Naive thymus-derived CD8-positive, alpha-beta T cell (primary cell): ENCODE results near the gene CTDNEP1. TPM values are rescaled to one million over a fixed set of nuclear protein-coding genes. Genes with fewer than 3 reads are reported as not detected.

Source experiments
- ATAC-seq, 2 donors: fragments of 150-1000 bp; cut with Tn5 transposase in 1 of 2; sonication (Bioruptor Pico), chemical (Tn5 transposase) in 1 of 2; 1 replicate in 1 of 2; 2 replicates in 1 of 2; pipeline ENCODE4 v1.10.0; 2021; ENCODE audit warnings: mild to moderate bottlenecking in 2 of 2, moderate library complexity in 2 of 2
- POLR2A ChIA-PET: fragments of 350-600 bp; sonication (Branson Sonifier 250); formaldehyde crosslinking; loops from one replicate; lab custom pipeline; 2021; ENCODE audit warnings: antibody characterized with exemption; lab: Charles Lee
- DNase-seq, 10 donors: peaks; one replicate each; pipeline versions ENCODE4 v3.0.0 to v3.0.0-alpha.2; 2020 to 2022
- H3K27ac Mint-ChIP-seq, 10 donors: one replicate each; pipeline ENCODE4 v1.8.0; 2020 to 2022; ENCODE audit warnings: mild to moderate bottlenecking in 10 of 10, mixed read lengths in 10 of 10, moderate library complexity in 4 of 10, inconsistent platforms in 1 of 10
- H3K27me3 Mint-ChIP-seq, 5 donors: one replicate each; pipeline ENCODE4 v1.8.0; 2021 to 2022; ENCODE audit warnings: mixed read lengths in 5 of 5
- H3K36me3 Mint-ChIP-seq, 3 donors: one replicate each; pipeline ENCODE4 v1.8.0; 2020 to 2022; ENCODE audit warnings: mixed read lengths in 3 of 3, mild to moderate bottlenecking in 2 of 3, inconsistent platforms in 1 of 3
- H3K4me1 Mint-ChIP-seq, 4 donors: one replicate each; pipeline ENCODE4 v1.8.0; 2021 to 2022; ENCODE audit warnings: mixed read lengths in 4 of 4
- H3K4me3 Mint-ChIP-seq, 10 donors: one replicate each; pipeline ENCODE4 v1.8.0; 2020 to 2022; ENCODE audit warnings: mild to moderate bottlenecking in 10 of 10, mixed read lengths in 10 of 10, moderate library complexity in 6 of 10, inconsistent platforms in 1 of 10
- H3K9me3 Mint-ChIP-seq, 9 donors: one replicate each; pipeline ENCODE4 v1.8.0; 2020 to 2022; ENCODE audit warnings: mixed read lengths in 9 of 9, mild to moderate bottlenecking in 3 of 9, inconsistent platforms in 1 of 9, moderate library complexity in 1 of 9
- polyA plus RNA-seq, 3 donors: library from polyadenylated mRNA; unstranded; fragments of 300-500 nt; fragmentation: Illumina TruSeq; gene quantifications; one replicate each; pipeline ENCODE4 v1.2.3, GENCODE V29; 2021
- total RNA-seq, 8 experiments: library from RNA in 2 of 8; stranded (reverse) in 2 of 8; gene quantifications; one replicate each; pipeline ENCODE4 v1.2.3 and lab custom pipeline; 2021 to 2026

Gene CTDNEP1
- total and polyA plus RNA-seq, 5 experiments from 2014 or later, result 33.6 to 142 (median 42.3) TPM

DNA sequence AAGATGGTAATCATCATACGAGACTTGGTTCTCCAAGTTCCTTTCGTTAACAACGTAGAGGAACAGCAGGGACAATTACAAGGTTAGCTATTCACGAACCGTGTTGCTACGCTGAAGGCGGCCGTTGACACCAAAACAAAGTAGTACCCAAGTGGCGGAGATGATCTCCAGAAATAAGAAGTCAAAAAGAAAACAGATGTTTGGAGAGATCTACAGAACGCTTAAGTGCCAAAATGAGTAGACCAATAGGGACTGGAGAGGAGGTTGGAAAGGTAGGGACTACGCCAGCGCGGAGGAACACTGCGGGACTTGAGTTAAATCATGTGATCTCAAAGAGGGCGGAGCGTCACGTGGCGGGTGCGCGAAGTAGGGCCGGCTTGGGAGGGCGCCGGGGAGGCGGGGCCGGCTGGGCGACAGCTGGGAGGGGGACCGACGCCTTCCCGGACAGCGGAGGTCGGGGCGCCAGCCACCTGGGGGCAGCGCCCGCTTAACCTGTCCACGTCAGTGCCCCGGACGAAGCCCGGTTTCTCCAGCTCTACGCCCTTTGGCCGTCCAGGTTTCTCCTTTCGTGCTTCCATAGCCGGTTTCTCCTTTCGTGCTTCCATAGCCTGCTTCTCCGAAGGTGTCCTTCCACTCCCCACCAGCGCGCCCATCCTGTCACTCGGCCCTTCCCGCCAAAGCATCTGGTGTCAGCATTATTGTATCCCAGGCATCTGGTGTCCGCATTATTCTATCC is 8.6 kb downstream of the CTDNEP1 start:
- H3K27ac Mint-ChIP-seq, result peak overlapping the region; percentile 97 to 100 (median 99)
- H3K36me3 Mint-ChIP-seq, result peaks cover 0 to 46% (median 4%) of the 10 kb centered on the region in 3 donors
- POLR2A ChIA-PET, result interaction anchor here (0.6 to 18.2 kb wide), 17 partner anchors 7 to 925 kb away, joined by 3 to 371 read pairs (median 4); partner anchors contain the start of genes ACADVL, ACAP1, CTDNEP1 and DLG4
- peak; percentile 89 to 99 (median 92) for DNase-seq
- peaks cover 0 to 2% (median 0%) of the 10 kb centered on the region in 9 donors for H3K9me3 Mint-ChIP-seq
- peak overlapping the region; percentile 83 to 100 (median 97) for H3K4me3 Mint-ChIP-seq
- H3K4me1 Mint-ChIP-seq, result peaks cover 28 to 51% (median 41%) of the 10 kb centered on the region in 4 donors
- ATAC-seq, result peak; percentile 37 to 51
- peaks cover 0 to 3% (median 0%) of the 10 kb centered on the region in 5 donors for H3K27me3 Mint-ChIP-seq

DNA sequence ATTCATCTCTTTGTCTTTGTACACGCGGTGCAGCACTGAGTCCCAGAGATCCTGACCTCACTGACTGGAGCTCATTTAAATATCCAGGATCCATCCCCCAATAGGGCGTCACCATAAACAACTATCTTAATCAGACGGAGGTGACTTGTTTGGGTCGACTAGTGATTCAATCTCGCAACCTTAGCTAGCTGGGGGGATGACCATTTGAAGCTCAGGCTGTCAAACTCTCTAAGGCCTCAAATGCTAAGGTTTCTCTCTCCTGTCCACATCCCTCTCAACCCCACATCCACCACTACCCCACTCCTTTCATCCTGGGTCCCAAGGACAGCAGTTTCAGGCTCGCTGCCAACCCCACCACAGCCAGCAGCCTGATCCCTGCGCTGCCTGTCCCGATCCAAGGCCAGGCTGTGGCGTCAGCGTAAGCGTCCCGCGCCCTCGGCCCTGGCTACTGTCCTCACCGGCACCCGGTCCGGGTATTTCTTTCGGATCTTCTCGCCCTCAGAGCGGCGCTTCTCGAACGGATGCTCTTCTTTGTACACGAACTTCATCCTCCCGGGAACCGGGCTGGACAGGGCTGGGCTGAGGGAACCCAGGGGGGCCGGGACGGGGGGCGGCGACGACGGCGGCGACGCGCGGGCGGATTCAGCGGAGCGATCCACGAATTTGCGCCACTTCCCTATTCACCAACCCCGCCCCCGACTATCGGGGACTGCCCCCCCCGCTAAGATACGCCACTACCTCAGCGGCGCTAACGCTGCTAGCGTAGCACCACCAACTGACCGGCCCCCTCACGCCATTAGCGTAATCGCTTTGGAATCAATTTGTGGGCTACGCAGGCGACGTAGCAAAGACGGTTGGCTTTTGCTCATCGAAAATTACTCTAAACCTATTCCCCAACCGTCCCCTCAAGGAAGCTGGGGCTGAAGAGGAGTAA is 9.5 kb downstream of the CTDNEP1 start, which contains the start of gene GABARAP:
TSS of gene GABARAP (minus strand) at position 667 of the 934 bp plus-strand sequence. CDS start at position 548, 119 bp downstream.
- Mint-ChIP-seq H3K27ac (peak within 1 kb of the TSS; percentile 97 to 100 (median 99)), H3K4me1 (peaks cover 31 to 59% (median 44%) of the 10 kb centered on the region in 4 donors), H3K36me3 (peaks cover 0 to 49% (median 4%) of the 10 kb centered on the region in 3 donors), H3K9me3 (peaks cover 0 to 2% (median 0%) of the 10 kb centered on the region in 9 donors), H3K27me3 (peaks cover 0 to 3% (median 0%) of the 10 kb centered on the region in 5 donors), H3K4me3 (peak within 1 kb of the TSS; percentile 83 to 100 (median 97))
- peak; percentile 16 to 29 for ATAC-seq
- POLR2A ChIA-PET, result interaction anchor here (0.6 to 18.2 kb wide), 22 partner anchors 7 to 926 kb away, joined by 3 to 371 read pairs (median 4); partner anchors contain the start of genes ACADVL, ACAP1, CTDNEP1 and DLG4
- peak; percentile 82 to 97 (median 90) for DNase-seq

DNA sequence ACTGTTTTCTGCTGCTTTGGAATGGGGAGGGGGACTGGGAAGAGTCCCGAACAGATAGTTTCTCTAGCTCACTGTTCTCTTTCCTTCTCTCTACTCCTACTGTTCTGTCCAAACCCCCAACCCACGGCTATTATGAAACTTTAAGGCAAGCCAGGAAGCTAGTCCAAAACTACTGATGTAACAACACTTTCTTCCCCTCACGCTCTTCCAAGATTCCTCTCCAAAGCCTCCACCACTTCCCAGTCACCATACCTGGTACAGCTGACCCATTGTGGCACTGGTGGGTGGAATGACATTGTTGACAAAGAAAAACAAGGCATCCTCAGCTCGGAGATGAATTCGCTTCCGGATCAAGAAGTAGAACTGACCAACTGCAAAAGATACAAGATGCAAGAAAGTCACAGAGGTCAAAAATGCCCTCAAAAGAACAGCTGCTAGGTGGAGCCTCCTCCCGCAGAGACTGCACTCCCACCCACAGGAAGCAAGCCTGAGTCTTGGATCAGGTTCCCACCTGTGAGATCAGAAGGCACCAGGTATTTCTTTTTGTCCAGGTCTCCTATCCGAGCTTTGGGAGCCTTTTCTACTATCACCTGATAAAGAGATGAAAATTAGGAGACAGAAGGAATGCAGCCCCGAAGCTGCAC is 10.3 kb downstream of the CTDNEP1 start:
- ATAC-seq, result no peak

DNA sequence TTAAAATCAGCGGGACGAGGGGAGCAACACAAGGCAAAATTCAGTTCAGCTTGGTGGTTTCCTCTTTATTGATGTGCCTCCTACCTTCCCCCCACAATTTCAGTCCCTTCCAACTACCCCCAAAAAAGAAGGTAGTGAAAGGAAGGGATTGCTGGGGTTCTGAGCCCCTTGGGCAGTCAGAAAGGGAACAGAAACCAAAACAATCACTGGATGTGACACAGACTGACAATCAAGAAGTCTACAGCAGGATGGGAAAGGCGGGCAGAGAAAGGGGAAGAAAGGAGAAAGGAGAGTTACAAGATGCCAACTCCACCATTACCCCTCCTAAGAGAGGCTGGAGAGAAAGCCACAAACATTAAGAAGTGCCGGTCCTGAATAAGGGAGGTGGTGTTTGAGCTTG is 11.2 kb downstream of the CTDNEP1 start:
- H3K9me3 Mint-ChIP-seq, result peaks cover 0 to 2% (median 0%) of the 10 kb centered on the region in 9 donors
- peaks cover 0 to 3% (median 0%) of the 10 kb centered on the region in 5 donors for H3K27me3 Mint-ChIP-seq
- H3K36me3 Mint-ChIP-seq, result peaks cover 0 to 45% (median 2%) of the 10 kb centered on the region in 3 donors
- peak overlapping the region; percentile 81 to 100 (median 99) for H3K27ac Mint-ChIP-seq
- peaks cover 40 to 65% (median 52%) of the 10 kb centered on the region in 4 donors for H3K4me1 Mint-ChIP-seq
- H3K4me3 Mint-ChIP-seq, result peak overlapping the region; percentile 83 to 100 (median 96)
- DNase-seq (no peak), ATAC-seq (no peak)
- POLR2A ChIA-PET, result interaction anchor here (1.1 to 18.2 kb wide), 7 partner anchors 9 to 447 kb away, joined by 3 to 371 read pairs (median 4); partner anchors contain the start of genes ACADVL, CLDN7, CTDNEP1 and DLG4

More for the DNA sequence above, 10.3 kb downstream of the CTDNEP1 start:
- DNase-seq, result no peak
- Mint-ChIP-seq H3K27me3 (peaks cover 0 to 3% (median 0%) of the 10 kb centered on the region in 5 donors), H3K4me3 (peak overlapping the region; percentile 83 to 100 (median 97)), H3K36me3 (peaks cover 0 to 48% (median 2%) of the 10 kb centered on the region in 3 donors), H3K9me3 (peaks cover 0 to 2% (median 0%) of the 10 kb centered on the region in 9 donors), H3K4me1 (peaks cover 35 to 60% (median 44%) of the 10 kb centered on the region in 4 donors), H3K27ac (peak overlapping the region; percentile 97 to 100 (median 99))
- POLR2A ChIA-PET, result interaction anchor here (0.6 to 18.2 kb wide), 10 partner anchors 8 to 446 kb away, joined by 3 to 371 read pairs (median 4); partner anchors contain the start of genes ACADVL, ACAP1, CTDNEP1 and DLG4

DNA sequence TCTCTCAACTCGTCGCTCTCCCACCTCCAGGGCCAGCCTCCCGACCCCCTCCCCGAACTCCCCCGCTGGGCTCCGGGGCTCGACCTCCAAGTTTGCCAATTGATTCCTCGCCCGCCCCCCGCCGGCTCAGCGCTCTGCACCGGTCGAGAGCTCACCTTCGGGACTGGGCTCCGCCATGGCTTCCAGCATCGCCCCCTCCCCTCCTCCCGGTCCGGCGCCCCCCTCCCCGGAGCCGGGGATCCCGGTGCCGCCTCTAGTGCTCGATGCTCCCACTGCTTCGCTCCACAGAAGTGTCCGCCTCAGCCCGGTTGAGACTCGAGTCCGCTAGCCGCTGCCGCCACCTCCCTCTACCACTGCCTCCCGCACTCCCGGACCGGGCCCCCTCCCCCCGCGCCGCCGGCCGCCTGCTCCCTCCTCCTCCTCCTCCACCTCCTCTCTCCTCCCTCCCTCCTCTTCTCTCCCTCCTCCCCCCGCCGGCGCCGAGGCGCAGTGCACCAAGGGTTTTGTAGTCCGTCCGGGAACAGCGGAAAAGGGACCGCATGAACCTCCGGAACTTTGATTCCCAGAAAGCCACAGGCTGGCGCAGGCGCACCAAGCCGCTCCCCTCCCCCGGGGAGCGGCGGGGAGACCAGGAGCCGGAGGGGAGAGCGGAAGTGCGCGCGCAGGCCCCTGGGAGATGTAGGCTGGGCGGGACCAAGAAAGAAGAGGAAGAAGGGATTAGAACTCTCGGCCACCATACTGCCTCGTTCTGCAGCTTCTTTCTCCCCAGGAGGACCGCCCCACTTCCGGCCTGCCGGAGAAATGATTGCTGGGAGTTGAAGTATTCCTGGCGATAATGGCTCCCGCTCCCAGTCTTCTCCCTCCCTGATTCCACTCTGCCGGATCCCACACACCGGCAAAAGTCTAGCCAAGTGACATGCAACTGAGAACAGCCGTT is 12.2 kb downstream of the CTDNEP1 start, which contains the start of gene PHF23:
TSS of gene PHF23 (minus strand) at position 367 of the 937 bp plus-strand sequence. CDS start at position 189, 178 bp downstream.
- H3K9me3 Mint-ChIP-seq, result peaks cover 0 to 2% (median 0%) of the 10 kb centered on the region in 9 donors
- H3K27me3 Mint-ChIP-seq, result peaks cover 0 to 4% (median 0%) of the 10 kb centered on the region in 5 donors
- ATAC-seq (peak; percentile 51 to 67), DNase-seq (peak; percentile 92 to 98 (median 96))
- H3K27ac Mint-ChIP-seq, result peak within 1 kb of the TSS; percentile 81 to 100 (median 98)
- POLR2A ChIA-PET, result interaction anchor here (0.6 to 18.2 kb wide), 23 partner anchors 10 to 1753 kb away, joined by 3 to 371 read pairs (median 4); partner anchors contain the start of genes ACADVL, ACAP1, CLDN7 and CTDNEP1
- H3K4me1 Mint-ChIP-seq, result peaks cover 46 to 75% (median 63%) of the 10 kb centered on the region in 4 donors
- H3K4me3 Mint-ChIP-seq, result peak within 1 kb of the TSS; percentile 83 to 100 (median 96)
- peaks cover 0 to 45% (median 2%) of the 10 kb centered on the region in 3 donors for H3K36me3 Mint-ChIP-seq

DNA sequence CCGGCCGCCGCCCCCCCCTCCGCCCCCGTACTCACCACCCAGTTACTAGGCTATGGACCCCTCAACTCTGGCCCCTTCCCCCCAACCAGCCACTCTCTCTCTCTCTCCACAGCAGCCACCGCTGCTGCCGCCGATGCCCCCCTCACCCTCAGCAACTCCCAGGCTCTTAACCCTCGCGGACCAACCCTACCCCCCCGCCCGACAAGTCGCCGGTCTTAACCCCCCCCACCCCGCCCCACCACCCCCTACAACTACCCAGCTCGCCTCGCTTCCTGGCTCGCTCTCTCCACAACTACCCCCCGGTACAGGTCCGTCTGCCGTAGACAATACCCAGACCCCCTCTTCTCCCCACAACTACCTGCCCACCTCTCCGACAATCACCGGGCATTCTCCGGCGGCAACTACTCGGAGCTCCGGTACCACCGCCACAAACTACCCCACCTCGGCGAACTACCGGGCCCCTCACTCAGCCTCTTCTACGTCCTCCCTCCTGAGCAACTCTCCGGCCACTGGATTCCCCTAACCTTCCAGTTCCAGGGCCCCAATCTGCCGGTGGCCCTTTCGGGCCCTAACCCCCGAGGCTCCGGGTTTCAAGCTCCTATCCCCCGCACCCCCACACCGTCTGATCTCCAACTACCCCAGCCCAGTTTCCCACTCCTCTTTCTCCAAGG is 13.0 kb downstream of the CTDNEP1 start:
- Mint-ChIP-seq H3K27me3 (peaks cover 0 to 4% (median 0%) of the 10 kb centered on the region in 5 donors), H3K4me1 (peaks cover 49 to 81% (median 67%) of the 10 kb centered on the region in 4 donors), H3K4me3 (peak overlapping the region; percentile 83 to 100 (median 96)), H3K9me3 (peaks cover 0 to 2% (median 0%) of the 10 kb centered on the region in 9 donors), H3K36me3 (peaks cover 0 to 43% (median 2%) of the 10 kb centered on the region in 3 donors), H3K27ac (peak overlapping the region; percentile 78 to 100 (median 98))
- POLR2A ChIA-PET, result interaction anchor here (0.5 to 18.2 kb wide), 24 partner anchors 11 to 1752 kb away, joined by 3 to 371 read pairs (median 5); partner anchors contain the start of genes ACADVL, ACAP1, CTDNEP1 and DERL2
- peak in 1 of 2 donors; percentile 0 for ATAC-seq
- peak in 5 of 10 donors; percentile 18 to 48 (median 32) for DNase-seq

DNA sequence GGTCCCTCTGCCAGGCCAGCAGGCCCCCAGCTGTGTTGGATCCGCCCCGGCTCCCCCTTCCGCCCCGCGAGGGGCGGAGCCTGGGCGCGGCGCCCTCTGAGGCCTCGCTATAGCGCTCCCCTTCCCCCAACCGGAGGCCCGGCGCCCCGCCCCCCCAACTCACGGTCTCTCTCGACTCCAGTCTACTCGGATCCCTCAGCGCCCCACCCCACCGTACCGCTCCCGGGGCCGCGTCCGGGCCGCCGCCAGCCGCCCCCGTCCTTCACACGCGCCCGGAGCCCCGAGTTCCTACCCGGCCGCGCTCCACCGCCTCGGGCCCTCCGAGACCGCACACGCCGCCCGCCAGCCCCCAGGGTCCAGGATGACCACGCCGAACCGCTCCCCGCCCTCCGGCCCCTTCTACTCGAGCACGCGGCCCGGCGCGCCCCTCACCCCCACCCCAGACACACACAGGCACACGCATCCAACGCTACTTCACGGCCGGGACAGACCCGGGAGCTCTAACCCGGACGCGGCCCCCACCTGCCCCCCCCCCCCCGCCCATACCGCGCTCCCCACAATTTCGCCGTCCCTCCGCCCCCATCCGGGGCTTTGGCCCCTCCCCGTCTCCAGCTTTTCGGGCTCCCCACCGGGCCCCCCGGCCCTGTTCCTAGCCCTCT is 13.6 kb downstream of the CTDNEP1 start:
- DNase-seq (peak; percentile 63 to 94 (median 74)), ATAC-seq (peak; percentile 31 to 35)
- Mint-ChIP-seq H3K36me3 (peaks cover 0 to 40% (median 2%) of the 10 kb centered on the region in 3 donors), H3K4me1 (peaks cover 48 to 82% (median 69%) of the 10 kb centered on the region in 4 donors), H3K27ac (peak overlapping the region; percentile 37 to 99 (median 97)), H3K9me3 (peaks cover 0 to 2% (median 0%) of the 10 kb centered on the region in 9 donors), H3K4me3 (peak overlapping the region; percentile 75 to 98 (median 94)), H3K27me3 (peaks cover 0 to 4% (median 0%) of the 10 kb centered on the region in 5 donors)
- POLR2A ChIA-PET, result interaction anchor here (0.9 to 18.2 kb wide), 20 partner anchors 12 to 1752 kb away, joined by 3 to 371 read pairs (median 6); partner anchors contain the start of genes ACADVL, ACAP1, CTDNEP1 and DERL2

DNA sequence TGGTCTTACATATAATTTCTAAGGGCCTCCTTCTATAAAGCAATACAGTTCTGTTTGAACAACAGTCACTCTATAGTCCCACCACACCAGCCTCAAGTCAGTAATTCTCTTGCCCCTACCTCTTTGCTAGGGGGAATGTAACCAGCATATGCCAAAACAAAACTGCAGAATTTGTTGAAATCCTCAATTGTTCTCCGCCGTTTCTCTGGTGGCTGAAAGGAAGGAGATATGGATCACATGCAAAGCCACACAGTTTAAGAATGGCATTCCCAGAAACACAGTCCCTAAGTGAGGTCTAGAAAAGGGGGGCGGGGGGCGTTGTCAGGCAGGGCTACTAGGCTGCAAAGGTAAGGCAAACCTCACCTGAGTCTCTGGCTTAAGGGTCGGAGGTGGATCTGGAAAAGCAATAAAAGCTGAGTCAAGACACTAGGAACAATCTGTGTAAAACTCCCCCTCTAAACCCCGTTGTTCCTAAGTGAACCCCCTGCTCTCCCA is 14.2 kb downstream of the CTDNEP1 start:
- Mint-ChIP-seq H3K36me3 (peaks cover 0 to 37% (median 2%) of the 10 kb centered on the region in 3 donors), H3K4me1 (peaks cover 46 to 82% (median 70%) of the 10 kb centered on the region in 4 donors), H3K4me3 (peak overlapping the region; percentile 75 to 98 (median 94)), H3K9me3 (no peaks in the 10 kb centered on the region), H3K27ac (peak overlapping the region; percentile 13 to 99 (median 90)), H3K27me3 (peaks cover 0 to 1% (median 0%) of the 10 kb centered on the region in 5 donors)
- ATAC-seq, result no peak
- no peak for DNase-seq
- POLR2A ChIA-PET, result interaction anchor here (1.3 to 18.2 kb wide), 8 partner anchors 12 to 450 kb away, joined by 3 to 371 read pairs (median 8); partner anchors contain the start of genes ACADVL, CTDNEP1, DLG4 and ELP5
